ENCODE measurements around the gene ZGRF1. TPM values are rescaled to one million over a fixed set of nuclear protein-coding genes. Genes with fewer than 3 reads are reported as not detected.

The ZGRF1 gene
- total and polyA plus RNA-seq, 2 donors (not counting 1 experiment from before 2014, with no cell fraction given), result 4.6 to 13.0 TPM

- 71% methylated on average over 1 of the region's 1 CpG for WGBS (ENCODE audit: insufficient coverage)
- H3K79me2 ChIP-seq (ENCODE audit: control insufficient read depth, insufficient read depth, low read length), result no peaks in the 10 kb centered on the region
- H4K20me1 ChIP-seq (ENCODE audit: control insufficient read depth, insufficient read depth, low read length, poor library complexity, severe bottlenecking), result no peaks in the 10 kb centered on the region
- H3K27ac ChIP-seq (ENCODE audit: low read length in 2 of 2), result no peak overlapping the region
- TF ChIP-seq CTCF (IDR thresholded peaks at IDR 0.05), result no peak
- TF ChIP-seq EZH2 (IDR thresholded peaks at IDR 0.05; ENCODE audit: borderline replicate concordance, insufficient read depth, low read depth, low read length, poor library complexity, severe bottlenecking), result no peak
- H3K4me2 ChIP-seq (replicated peaks; ENCODE audit: low read depth, low read length, poor library complexity, severe bottlenecking), result no peak overlapping the region
- ChIA-PET CTCF (interaction anchor here (1.5 kb wide), 1 partner anchor 91 kb away, joined by 3 read pairs; no protein-coding TSS in a partner anchor), POLR2A (no interaction called here)
- no peak overlapping the region for H3K4me3 Mint-ChIP-seq
- H3K36me3 ChIP-seq (replicated peaks in 1 of 2; ENCODE audit: control extremely low read depth in 1 of 2, control insufficient read depth in 1 of 2, extremely low read depth in 1 of 2, insufficient read depth in 2 of 2, low read length in 1 of 2), result no peaks in the 10 kb centered on the region
- no peak overlapping the region for H3K4me3 ChIP-seq (ENCODE audit: control extremely low read depth in 1 of 5, extremely low read depth in 1 of 5, insufficient read depth in 1 of 5, low read depth in 2 of 5, low read length in 4 of 5)
- no peak for ATAC-seq (ENCODE audit: low read depth)
- no peaks in the 10 kb centered on the region for H3K9me3 Mint-ChIP-seq (ENCODE audit: insufficient read depth)
- no peak overlapping the region for H2AFZ ChIP-seq (ENCODE audit: insufficient read depth, low read depth, low read length, poor library complexity, severe bottlenecking)
- H3K27ac Mint-ChIP-seq, result no peak overlapping the region
- H3K4me1 Mint-ChIP-seq, result no peaks in the 10 kb centered on the region
- H3K9me3 ChIP-seq (ENCODE audit: control extremely low read depth in 1 of 3, control insufficient read depth in 2 of 3, insufficient read depth in 1 of 3, low read length in 2 of 3), result no peaks in the 10 kb centered on the region
- intact Hi-C loops (cut with micrococcal nuclease), result no loop called here
- H3K27me3 Mint-ChIP-seq, result no peaks in the 10 kb centered on the region
- H3K9ac ChIP-seq (ENCODE audit: low read length), result no peak overlapping the region
- DNase-seq, result no peak
- H3K4me1 ChIP-seq (ENCODE audit: control insufficient read depth in 2 of 2, insufficient read depth in 2 of 2, low read length in 2 of 2), result no peaks in the 10 kb centered on the region
- H3K27me3 ChIP-seq (replicated peaks in 1 of 4; ENCODE audit: control extremely low read depth in 1 of 4, control insufficient read depth in 3 of 4, insufficient read depth in 4 of 4, low read length in 3 of 4), result no peaks in the 10 kb centered on the region
These were observed 37.7 kb upstream of the ZGRF1 start for GRCh38 chr4:112674376-112674775.

GRCh38 chr4:112673686-112674085 lies 37.0 kb upstream of the ZGRF1 start:
- ChIA-PET POLR2A (no interaction called here), CTCF (interaction anchor here (1.5 kb wide), 1 partner anchor 92 kb away, joined by 3 read pairs; no protein-coding TSS in a partner anchor)
- Histone ChIP-seq H3K4me3 (ENCODE audit: control extremely low read depth in 1 of 5, extremely low read depth in 1 of 5, insufficient read depth in 1 of 5, low read depth in 2 of 5, low read length in 4 of 5) (no peak overlapping the region), H3K27me3 (replicated peaks in 1 of 4; ENCODE audit: control extremely low read depth in 1 of 4, control insufficient read depth in 3 of 4, insufficient read depth in 4 of 4, low read length in 3 of 4) (no peaks in the 10 kb centered on the region), H3K4me2 (replicated peaks; ENCODE audit: low read depth, low read length, poor library complexity, severe bottlenecking) (no peak overlapping the region), H3K9ac (ENCODE audit: low read length) (no peak overlapping the region), H3K4me1 (ENCODE audit: control insufficient read depth in 2 of 2, insufficient read depth in 2 of 2, low read length in 2 of 2) (no peaks in the 10 kb centered on the region), H3K36me3 (replicated peaks in 1 of 2; ENCODE audit: control extremely low read depth in 1 of 2, control insufficient read depth in 1 of 2, extremely low read depth in 1 of 2, insufficient read depth in 2 of 2, low read length in 1 of 2) (no peaks in the 10 kb centered on the region), H3K79me2 (ENCODE audit: control insufficient read depth, insufficient read depth, low read length) (no peaks in the 10 kb centered on the region), H2AFZ (ENCODE audit: insufficient read depth, low read depth, low read length, poor library complexity, severe bottlenecking) (no peak overlapping the region), H3K9me3 (ENCODE audit: control extremely low read depth in 1 of 3, control insufficient read depth in 2 of 3, insufficient read depth in 1 of 3, low read length in 2 of 3) (no peaks in the 10 kb centered on the region), H3K27ac (ENCODE audit: low read length in 2 of 2) (no peak overlapping the region), H4K20me1 (ENCODE audit: control insufficient read depth, insufficient read depth, low read length, poor library complexity, severe bottlenecking) (no peaks in the 10 kb centered on the region)
- H3K4me1 Mint-ChIP-seq, result no peaks in the 10 kb centered on the region
- WGBS (ENCODE audit: insufficient coverage), result no CpG with 5 or more reads among the region's 1 CpG
- no peaks in the 10 kb centered on the region for H3K9me3 Mint-ChIP-seq (ENCODE audit: insufficient read depth)
- ATAC-seq (ENCODE audit: low read depth) (no peak), DNase-seq (no peak)
- no peaks in the 10 kb centered on the region for H3K27me3 Mint-ChIP-seq
- no peak overlapping the region for H3K27ac Mint-ChIP-seq
- TF ChIP-seq CTCF (IDR thresholded peaks at IDR 0.05), result no peak
- intact Hi-C loops (cut with micrococcal nuclease), result no loop called here
- H3K4me3 Mint-ChIP-seq, result no peak overlapping the region

All from B cell (primary cell).